ENCODE results near the gene ZNF618. TPM values are rescaled to one million over a fixed set of nuclear protein-coding genes. Genes with fewer than 3 reads are reported as not detected.

ZNF618 gene
- total RNA-seq, 2 experiments from 2014 or later, result not detected

GRCh38 chr9:114096866-114097612, 220.9 kb downstream of the ZNF618 start:
- ChIA-PET POLR2A (no interaction called here), CTCF (ENCODE audit: unreplicated experiment) (no interaction called here)
- Histone ChIP-seq H3K27ac (ENCODE audit: low read depth, low read length, poor library complexity, severe bottlenecking) (no peak overlapping the region), H3K4me1 (ENCODE audit: insufficient read depth, low read length, poor library complexity, severe bottlenecking) (no peaks in the 10 kb centered on the region), H3K36me3 (ENCODE audit: insufficient read depth, low read length) (no peaks in the 10 kb centered on the region), H3K9me2 (ENCODE audit: insufficient read depth, low read length) (no peaks in the 10 kb centered on the region), H3K4me2 (ENCODE audit: low read length) (no peak overlapping the region), H3K79me2 (ENCODE audit: insufficient read depth, low read depth, low read length) (no peaks in the 10 kb centered on the region), H4K20me1 (ENCODE audit: insufficient read depth, low read length) (no peaks in the 10 kb centered on the region), H3K4me3 (ENCODE audit: low read depth, low read length, poor library complexity, severe bottlenecking) (no peak overlapping the region), H3K9me3 (ENCODE audit: low read length) (no peaks in the 10 kb centered on the region), H2AFZ (ENCODE audit: low read length) (no peak overlapping the region)
- intact Hi-C loops (cut with micrococcal nuclease; ENCODE audit: unreplicated experiment), result no loop called here
- BruUV-seq (replicated peaks), result no TSS peak
- no peak for TF ChIP-seq CTCF (conservative IDR thresholded peaks at IDR 0.05; ENCODE audit: low read length)
- no peak for DNase-seq (ENCODE audit: low spot score)

GRCh38 chr9:114097613-114098020, 221.5 kb downstream of the ZNF618 start:
- Histone ChIP-seq H3K9me3 (ENCODE audit: low read length) (no peaks in the 10 kb centered on the region), H3K36me3 (ENCODE audit: insufficient read depth, low read length) (no peaks in the 10 kb centered on the region), H3K79me2 (ENCODE audit: insufficient read depth, low read depth, low read length) (no peaks in the 10 kb centered on the region), H3K4me2 (ENCODE audit: low read length) (no peak overlapping the region), H3K4me1 (ENCODE audit: insufficient read depth, low read length, poor library complexity, severe bottlenecking) (no peaks in the 10 kb centered on the region), H3K27ac (ENCODE audit: low read depth, low read length, poor library complexity, severe bottlenecking) (no peak overlapping the region), H3K4me3 (ENCODE audit: low read depth, low read length, poor library complexity, severe bottlenecking) (no peak overlapping the region), H3K9me2 (ENCODE audit: insufficient read depth, low read length) (no peaks in the 10 kb centered on the region), H2AFZ (ENCODE audit: low read length) (no peak overlapping the region), H4K20me1 (ENCODE audit: insufficient read depth, low read length) (no peaks in the 10 kb centered on the region)
- BruUV-seq (replicated peaks), result no TSS peak
- ChIA-PET CTCF (ENCODE audit: unreplicated experiment) (no interaction called here), POLR2A (no interaction called here)
- DNase-seq (ENCODE audit: low spot score), result no peak
- TF ChIP-seq EZH2phosphoT487 (IDR thresholded peaks at IDR 0.05; ENCODE audit: borderline replicate concordance, low read depth, low read length) (no peak), CTCF (conservative IDR thresholded peaks at IDR 0.05; ENCODE audit: low read length) (no peak)
- intact Hi-C loops (cut with micrococcal nuclease; ENCODE audit: unreplicated experiment), result no loop called here

GRCh38 chr9:114098021-114098935, 222.2 kb downstream of the ZNF618 start:
- H4K20me1 ChIP-seq (ENCODE audit: insufficient read depth, low read length), result no peaks in the 10 kb centered on the region
- H3K79me2 ChIP-seq (ENCODE audit: insufficient read depth, low read depth, low read length), result no peaks in the 10 kb centered on the region
- TF ChIP-seq CTCF (conservative IDR thresholded peaks at IDR 0.05; ENCODE audit: low read length) (no peak), EZH2phosphoT487 (IDR thresholded peaks at IDR 0.05; ENCODE audit: borderline replicate concordance, low read depth, low read length) (no peak)
- BruUV-seq (replicated peaks), result no TSS peak
- H3K4me1 ChIP-seq (ENCODE audit: insufficient read depth, low read length, poor library complexity, severe bottlenecking), result no peaks in the 10 kb centered on the region
- no peak overlapping the region for H2AFZ ChIP-seq (ENCODE audit: low read length)
- ChIA-PET POLR2A (no interaction called here), CTCF (ENCODE audit: unreplicated experiment) (no interaction called here)
- no peak overlapping the region for H3K4me3 ChIP-seq (ENCODE audit: low read depth, low read length, poor library complexity, severe bottlenecking)
- H3K9me2 ChIP-seq (ENCODE audit: insufficient read depth, low read length), result no peaks in the 10 kb centered on the region
- H3K4me2 ChIP-seq (ENCODE audit: low read length), result no peak overlapping the region
- no peaks in the 10 kb centered on the region for H3K36me3 ChIP-seq (ENCODE audit: insufficient read depth, low read length)
- no peaks in the 10 kb centered on the region for H3K9me3 ChIP-seq (ENCODE audit: low read length)
- H3K27ac ChIP-seq (ENCODE audit: low read depth, low read length, poor library complexity, severe bottlenecking), result no peak overlapping the region
- DNase-seq (ENCODE audit: low spot score), result no peak
- intact Hi-C loops (cut with micrococcal nuclease; ENCODE audit: unreplicated experiment), result no loop called here
